DMS114 treated with DMSO at 0.1 percent for 48 hours (cell line): ENCODE data around the gene TRPM5.
A peak's percentile ranks its signal among the peaks of the same experiment; 100 is the strongest.

Experiments used
- DNase-seq: peaks from one replicate; lab custom pipeline; 2025; ENCODE audit not compliant: unreplicated experiment; lab: John Stamatoyannopoulos, UW

TRPM5 gene

DNA sequence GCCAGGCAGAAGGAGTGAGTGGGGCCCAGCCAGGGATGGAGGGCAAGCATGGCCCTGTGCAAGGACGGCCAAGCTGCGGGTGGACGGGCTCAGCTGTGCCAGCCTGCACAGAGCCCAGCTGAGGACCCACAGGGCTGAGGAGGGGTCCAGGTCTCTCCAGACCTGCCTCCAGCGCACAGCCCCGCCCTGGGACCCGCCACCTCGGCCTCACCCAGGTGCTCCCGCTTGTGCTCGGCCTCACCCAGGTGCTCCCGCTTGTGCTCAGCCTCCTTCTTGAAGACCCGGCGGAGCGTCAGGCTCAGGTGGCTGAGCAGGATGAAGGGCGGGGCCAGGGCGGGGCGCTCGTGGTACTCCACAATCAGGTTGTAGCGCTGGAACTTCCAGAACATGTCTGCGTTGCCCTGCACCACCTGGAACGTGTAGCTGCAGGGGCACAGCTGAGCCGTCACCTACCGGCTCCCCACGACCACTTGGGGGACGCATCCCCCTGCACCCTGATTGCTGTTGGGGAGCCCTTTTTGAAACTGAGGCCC is 37.4 kb downstream of the TRPM5 start:
- DNase-seq: no peak

DNA sequence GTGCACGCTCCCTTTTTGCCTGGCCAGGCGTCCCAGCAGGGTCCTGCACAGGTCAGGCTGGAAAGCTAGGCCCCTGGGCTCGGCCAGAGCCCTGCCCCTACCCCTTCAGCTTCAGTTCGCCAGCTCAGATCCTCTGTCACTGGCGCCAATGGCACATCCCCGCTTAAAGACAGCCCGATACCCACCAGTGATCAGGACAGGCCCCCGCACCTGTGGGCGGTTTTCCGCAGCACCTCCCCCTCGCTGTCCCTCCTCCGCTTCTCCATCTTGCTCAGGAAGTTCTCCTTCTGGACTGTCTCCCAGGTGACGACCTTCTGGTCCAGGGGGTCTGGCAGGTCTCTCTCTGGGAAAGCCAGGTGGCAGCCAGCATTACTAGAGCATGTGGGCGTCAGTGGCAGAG is 37.9 kb downstream of the TRPM5 start:
- no peak for DNase-seq

DNA sequence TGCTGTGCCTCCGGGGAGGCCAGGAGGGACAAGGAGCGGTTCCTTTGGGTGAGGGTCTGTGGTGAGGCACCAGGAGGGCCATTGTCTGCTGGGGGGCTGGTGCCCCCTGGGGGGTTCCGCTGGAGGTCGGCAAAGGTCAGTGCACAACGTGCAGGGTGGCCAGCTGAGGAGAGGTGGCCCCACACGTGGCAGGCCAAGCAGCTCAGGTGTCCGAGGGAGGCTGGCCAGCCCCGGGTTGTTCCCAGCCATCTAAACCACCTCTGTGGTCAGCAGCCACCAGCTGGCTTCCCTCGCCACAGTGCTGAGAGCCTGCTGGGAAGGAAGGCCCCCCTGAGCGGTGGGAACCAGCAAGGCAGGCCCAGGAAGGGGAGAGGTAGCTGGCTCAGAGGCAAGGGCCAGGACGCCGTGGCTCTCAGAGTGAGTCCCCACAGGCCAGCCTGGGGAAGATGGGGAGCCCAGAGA is 39.5 kb downstream of the TRPM5 start:
- DNase-seq: no peak

DNA sequence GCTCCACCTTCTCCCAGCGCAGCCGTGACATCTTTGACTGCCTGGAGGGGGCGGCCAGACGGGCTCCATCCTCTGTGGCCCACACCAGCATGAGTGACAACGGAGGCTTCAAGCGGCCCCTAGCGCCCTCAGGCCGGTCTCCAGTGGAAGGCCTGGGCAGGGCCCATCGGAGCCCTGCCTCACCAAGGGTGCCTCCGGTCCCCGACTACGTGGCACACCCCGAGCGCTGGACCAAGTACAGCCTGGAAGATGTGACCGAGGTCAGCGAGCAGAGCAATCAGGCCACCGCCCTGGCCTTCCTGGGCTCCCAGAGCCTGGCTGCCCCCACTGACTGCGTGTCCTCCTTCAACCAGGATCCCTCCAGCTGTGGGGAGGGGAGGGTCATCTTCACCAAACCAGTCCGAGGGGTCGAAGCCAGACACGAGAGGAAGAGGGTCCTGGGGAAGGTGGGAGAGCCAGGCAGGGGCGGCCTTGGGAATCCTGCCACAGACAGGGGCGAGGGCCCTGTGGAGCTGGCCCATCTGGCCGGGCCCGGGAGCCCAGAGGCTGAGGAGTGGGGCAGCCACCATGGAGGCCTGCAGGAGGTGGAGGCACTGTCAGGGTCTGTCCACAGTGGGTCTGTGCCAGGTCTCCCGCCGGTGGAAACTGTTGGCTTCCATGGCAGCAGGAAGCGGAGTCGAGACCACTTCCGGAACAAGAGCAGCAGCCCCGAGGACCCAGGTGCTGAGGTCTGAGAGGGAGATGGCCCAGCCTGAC is 41.2 kb downstream of the TRPM5 start:
- DNase-seq: no peak

DNA sequence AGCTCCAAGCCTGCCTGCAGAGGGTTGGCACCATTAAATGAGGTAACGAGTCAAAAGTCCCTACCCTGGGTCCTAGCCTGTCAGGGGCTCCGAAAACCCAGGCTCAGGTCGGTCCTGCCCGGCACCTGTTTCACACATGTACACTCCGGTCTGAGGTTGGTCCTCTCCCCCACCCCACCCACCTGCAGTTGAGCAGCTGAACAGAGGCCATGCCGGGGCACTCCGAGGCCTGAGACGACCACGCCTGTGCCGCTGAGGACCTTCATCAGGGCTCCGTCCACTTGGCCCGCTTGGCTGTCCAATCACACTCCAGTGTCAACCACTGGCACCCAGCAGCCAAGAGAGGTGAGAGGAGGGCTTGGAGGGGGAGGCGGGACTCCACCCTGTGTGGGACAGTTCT is 42.2 kb downstream of the TRPM5 start:
- no peak for DNase-seq

DNA sequence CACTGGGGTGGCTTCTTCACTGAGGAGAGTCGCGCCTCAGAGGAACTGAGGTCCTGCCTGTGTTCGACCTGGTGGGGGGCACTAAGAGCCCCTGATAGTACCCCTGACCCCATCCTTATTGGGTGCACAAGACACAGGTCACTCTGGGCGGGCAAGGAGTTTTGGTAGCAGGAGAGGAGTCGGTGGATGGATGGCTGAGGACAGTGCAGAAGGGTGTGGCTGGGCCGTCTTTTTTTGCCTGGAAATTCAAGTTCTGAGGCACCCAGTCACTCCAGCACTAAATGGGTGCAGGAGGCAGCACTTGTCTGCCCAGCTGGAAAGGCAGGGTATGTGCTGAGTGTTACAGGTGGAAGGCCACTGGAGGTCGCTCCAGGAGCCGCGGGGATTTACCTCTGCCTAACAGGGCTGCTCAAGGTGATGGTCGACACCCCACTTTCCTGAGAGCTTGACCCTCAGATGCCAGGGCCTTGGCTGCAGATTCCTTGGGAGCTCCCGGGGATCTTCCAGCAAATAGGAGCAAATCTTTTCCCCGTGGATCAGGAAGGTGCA is 42.8 kb downstream of the TRPM5 start:
- no peak for DNase-seq

DNA sequence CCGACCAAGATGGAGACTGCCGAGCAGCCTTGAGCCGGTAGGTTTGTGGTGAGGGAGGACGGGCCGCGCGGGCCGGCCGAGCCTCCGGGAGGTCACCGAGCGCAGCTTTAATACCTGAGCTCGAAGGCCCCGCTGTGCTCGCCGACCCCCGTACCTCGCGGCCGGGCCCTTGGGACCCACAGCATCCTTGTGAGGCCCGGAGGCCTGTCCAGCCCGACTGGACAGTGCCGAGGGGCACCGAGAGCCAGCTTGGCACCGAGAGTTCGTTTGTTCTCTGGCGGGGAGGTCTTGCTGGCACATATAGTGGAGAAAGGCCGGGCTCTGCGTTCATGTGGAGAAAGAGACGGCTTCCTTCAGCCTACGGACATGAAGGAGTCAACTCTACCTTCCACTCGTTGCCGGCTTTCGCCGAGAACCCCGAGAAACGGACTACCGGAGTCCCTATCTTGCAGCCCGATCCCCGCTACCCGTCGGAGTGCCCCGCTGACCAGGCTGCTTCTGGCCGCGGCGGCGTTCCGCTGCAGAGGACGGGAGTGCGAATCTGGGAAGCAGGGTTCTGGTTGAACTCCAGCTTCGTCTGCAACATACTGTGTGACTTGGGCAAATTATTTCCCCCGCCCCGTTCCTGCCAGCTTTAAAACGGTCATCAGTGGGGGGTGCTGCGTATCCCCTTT is 43.4 kb downstream of the TRPM5 start:
- no peak for DNase-seq

DNA sequence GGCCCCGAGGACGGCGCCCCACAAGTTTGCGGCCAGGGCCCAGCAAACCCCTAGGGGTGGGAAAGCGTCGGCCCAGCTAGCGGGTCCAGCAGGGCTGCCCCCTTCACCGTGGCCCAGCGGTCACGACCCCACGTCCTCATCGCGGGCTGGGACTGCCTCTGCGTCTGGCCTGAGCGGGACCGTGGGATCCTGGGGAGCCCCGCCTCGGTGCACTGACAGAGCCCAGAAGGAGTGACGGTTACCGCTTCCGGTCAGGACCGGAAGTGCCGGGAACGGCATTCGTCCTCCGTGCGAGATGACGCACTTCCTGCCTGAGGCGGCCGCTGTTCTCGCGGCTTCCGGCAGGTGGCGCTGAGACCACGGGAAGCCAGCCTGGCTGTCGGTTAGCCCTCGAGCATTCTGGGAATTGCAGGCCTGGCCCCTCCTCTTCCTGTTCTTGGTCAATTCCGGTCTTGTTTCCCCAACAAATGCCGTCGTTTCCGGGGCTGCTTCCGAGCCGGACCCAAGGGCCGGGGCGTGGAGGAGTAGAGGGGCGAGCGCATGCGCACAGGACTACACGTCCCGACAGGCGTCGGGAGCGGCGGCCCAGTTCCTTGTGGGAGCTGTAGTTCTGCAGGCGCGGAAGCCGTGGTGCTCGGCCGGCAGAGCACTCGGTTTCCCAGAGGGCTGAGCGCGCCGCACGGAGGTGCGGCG is 44.1 kb downstream of the TRPM5 start, which contains the start of gene TSSC4:
Gene TSSC4 (plus strand): TSS at position 682 of the 693 bp plus-strand sequence. CDS start 1,884 bp downstream, outside the sequence.
- DNase-seq: peak; percentile 95

DNA sequence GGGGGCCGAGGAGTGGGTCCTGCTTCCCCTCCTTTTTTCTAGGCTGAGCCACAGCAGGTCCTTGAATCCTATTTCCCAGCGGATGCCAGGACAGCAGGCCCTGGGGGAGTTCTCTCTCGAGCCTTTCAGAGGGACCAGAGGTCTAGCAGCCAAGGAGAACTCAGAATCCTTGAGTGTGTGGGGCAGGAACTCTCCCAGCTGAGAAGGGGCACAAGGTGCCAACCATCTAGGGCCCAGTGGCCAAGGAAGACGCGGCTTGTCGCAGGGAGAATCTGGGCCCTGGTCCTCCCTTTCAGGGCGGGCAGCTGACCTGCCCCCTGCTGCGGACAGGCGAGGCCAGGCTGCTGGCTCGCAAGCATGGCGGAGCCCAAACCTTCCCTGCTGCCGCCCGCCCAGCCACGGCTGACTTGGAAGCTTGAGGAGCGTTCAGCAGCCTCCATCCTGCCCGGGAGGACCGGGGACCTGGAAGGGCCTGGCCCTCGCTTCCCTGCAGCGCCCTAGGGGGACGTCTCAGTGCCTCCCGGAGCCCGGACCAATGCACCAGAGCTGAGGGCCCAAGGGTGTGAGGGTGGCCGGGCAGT is 44.7 kb downstream of the TRPM5 start:
- no peak for DNase-seq

DNA sequence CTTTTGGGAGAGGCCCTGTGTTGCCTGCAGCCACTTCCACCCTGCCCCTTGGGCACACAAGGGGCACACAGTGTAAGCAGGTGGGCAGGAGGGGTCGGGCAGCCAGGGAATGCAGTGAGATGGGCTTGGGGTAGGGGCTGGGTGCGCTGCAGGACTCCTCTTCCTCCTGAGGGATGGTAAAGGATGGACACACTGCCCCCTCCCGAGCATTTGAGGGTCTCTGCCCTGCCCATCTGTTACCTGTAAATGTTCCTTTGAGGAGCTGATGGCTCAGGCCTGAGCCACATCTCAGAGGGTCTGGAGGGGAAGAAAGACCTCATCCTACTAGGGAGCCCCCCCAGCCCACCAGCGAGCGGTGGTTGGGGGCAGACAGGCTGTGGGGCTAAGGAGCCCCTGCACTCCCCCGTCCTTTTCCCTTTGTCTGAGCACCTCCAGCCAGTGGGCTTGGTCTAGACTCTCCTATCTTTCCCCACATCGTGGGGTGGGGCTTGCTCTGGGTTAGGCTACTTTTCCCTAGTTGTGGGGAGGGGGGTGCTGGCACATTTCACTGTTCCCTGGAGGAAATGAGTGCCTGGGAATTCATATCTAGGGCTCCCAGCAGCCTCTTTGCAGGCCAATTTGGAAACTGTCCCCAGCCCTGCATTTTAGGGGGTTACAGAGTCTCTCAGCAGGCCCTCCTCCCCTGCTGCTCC is 45.5 kb downstream of the TRPM5 start:
- DNase-seq: no peak

DNA sequence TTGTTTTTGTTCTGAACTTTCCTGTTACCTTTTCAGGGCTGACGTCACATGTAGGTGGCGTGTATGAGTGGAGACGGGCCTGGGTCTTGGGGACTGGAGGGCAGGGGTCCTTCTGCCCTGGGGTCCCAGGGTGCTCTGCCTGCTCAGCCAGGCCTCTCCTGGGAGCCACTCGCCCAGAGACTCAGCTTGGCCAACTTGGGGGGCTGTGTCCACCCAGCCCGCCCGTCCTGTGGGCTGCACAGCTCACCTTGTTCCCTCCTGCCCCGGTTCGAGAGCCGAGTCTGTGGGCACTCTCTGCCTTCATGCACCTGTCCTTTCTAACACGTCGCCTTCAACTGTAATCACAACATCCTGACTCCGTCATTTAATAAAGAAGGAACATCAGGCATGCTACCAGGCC is 47.3 kb downstream of the TRPM5 start:
- DNase-seq: no peak

DNA sequence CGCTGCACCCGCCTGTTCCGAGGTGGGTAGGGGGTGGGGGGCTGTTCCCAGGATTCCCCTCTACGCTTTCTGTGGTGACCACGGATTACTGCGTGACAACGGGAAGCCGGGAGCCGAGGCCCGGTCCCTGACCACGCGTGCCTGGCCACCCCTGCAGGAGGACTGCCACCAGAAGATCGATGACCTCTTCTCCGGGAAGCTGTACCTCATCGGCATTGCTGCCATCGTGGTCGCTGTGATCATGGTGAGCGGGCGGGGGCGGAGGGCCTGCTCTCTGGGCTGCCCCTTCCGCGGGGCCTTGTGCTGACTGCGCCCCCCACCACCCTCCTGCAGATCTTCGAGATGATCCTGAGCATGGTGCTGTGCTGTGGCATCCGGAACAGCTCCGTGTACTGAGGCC is 47.8 kb downstream of the TRPM5 start:
- no peak for DNase-seq

DNA sequence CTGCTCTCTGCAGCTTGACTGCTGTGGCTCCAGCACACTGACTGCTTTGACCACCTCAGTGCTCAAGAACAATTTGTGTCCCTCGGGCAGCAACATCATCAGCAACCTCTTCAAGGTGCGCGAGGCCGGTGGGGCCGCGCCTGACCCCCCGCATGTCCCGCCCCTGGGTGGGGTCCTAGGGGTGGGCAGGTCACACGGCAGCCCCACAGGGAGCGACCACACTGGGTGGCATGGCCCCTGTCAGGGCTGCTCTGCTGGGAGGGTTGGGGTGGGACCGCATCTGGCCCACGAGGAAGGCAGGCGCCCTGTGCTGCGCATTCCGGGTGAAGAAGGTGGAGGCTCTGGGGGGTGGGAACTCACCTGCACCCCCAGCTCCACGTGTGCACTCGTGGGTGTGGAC is 48.5 kb downstream of the TRPM5 start:
- no peak for DNase-seq

DNA sequence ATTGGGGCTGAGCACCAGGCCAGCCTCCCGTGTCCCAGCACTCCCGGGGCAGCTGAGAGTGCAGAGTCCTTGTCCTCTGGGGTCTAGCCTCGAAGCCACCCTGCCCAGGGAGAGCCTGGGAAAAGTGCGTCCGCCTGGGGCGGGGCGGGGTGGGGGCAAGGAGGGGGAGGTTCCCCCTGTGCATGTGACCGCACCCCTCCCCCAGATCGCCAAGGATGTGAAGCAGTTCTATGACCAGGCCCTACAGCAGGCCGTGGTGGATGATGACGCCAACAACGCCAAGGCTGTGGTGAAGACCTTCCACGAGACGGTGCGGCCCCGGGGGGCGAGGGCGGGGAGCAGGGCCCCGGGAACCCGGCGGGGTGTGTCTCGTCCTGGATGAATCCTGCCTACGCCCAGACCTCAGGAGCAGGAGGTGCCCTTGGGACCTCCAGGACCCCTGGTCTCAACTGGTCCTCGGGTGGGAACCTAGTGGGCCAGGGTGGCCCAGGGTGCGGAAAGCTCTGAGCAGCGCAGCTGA is 49.0 kb downstream of the TRPM5 start:
- no peak for DNase-seq

DNA sequence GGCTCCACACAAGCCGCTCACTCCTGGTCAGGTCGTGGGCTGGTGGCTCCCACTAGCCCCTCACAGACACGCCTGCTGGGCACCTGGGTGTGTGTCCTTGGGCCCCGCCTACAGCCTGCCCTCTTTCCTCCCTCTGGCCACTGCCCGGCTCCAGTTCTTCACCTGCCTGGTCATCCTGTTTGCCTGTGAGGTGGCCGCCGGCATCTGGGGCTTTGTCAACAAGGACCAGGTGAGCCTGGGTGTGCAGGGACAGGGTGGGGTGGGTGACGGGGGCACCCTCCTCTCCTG is 49.6 kb downstream of the TRPM5 start:
- no peak for DNase-seq
